NCI-H460 (cell line): ENCODE measurements around the gene UROC1. TPM values are rescaled to one million over a fixed set of nuclear protein-coding genes. Genes with fewer than 3 reads are reported as not detected.

ENCODE experiments used
- DNase-seq: peaks from one replicate; pipeline ENCODE4 v3.0.0-alpha.2; 2016; ENCODE audit warnings: low read depth; ENCODE audit errors: extremely low read depth
- total RNA-seq: library from RNA; depleted of rRNA; stranded (reverse); fragments of >200 nt; shearing (Covaris generic); gene quantifications from 2 replicates; pipeline ENCODE4 v1.2.3, GENCODE V29; 2014

The UROC1 gene
- total RNA-seq, 1 experiment from 2014 or later: not detected

DNA sequence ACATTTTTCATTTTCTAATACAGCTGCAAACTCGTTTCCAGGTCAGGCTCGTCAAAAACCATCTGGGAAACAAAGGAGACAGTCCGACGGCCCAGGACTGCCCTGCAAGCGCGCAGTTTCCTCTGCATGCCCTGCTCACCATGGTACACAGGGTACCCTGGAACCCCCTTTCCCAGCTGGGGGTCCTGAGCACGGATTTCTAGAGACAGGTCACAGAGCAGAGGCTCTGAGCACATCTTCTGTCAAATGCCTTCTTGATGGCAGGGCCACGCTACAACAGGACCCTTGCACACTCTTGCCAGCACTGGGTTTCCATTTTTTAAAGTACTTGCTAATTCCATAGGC lies 50.0 kb downstream of the UROC1 start:
- no peak for DNase-seq

DNA sequence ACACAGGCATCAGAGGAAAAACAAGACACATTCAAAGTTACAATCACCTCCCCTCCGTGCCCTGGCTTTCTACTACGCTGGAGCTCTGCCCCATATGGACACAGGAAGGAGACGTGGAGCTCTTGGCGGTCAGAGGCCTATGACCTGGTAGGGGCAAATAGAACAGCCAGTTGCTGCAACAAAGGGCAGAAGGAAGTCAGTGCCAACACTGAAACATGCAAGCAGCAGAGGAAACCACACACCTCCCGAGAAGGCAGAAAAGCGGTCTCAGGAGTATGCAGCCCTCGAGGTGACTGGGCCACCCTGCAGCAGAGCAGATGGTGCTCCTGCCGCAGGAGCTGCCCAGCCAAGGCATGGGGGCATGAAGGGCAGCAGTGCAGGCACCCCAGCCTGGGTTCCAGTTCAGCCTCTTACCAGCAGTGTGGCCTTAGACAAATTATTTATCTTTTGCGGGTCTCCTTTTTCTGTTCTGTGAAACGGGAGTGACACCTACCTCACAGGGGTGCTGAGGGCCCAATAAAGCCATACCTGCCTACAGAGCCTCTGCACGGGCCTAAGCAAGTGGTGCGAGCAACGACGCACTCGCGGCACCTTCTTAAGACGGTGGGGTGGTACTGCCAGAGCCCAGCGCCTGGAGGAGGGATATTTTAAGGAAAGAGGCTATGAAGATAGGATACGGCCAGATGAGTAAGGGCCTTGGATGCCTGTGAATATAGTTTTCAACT lies 50.5 kb downstream of the UROC1 start:
- no peak for DNase-seq

DNA sequence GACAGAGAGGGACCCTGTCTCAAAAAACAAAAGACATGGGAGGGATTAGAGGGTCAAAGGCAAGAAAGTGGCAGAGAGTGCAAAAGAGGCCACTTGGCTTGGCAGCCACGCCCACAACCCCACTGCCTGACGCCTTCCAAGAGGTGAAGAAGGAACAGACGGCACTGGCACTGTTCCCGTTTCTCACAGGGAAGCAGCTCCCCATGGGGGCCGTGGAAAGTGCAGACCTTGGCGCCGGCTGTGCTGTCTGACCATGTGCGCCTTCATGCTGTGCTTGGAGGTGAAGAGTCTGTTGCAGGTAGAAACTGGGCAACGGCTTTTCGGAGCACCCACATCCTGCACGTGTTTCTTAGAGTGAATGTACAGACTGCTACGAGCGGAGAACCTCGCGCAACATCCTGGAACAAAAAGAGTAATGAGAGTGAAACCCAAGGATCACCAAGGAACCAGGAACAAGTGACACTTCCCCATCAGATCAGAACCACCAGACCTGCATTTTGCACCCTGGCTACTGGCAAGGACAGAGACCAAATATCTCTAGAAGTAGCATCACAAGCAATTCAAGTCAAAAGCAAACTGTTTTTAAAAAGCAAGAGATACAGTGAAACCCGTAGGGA lies 51.5 kb downstream of the UROC1 start:
- DNase-seq: no peak

DNA sequence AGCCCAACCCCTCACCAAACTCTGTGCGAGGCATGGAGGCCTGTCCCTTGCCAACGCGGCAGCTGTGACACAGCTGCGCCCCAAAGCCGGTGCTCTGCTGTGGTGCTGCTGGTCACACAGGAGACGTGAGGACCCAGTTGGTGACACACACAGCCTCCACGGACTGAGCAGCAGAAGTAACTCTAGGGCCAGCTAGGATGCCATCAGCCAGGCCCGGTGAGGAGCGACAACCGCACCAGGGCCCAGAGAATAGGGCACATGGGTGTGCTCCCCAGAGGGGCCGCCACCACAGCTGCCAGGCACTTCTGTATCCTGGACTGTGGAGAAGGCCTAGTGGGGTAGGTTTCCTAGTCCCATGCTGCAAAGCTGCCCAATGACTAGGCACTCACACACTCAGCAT lies 52.6 kb downstream of the UROC1 start:
- DNase-seq: no peak

DNA sequence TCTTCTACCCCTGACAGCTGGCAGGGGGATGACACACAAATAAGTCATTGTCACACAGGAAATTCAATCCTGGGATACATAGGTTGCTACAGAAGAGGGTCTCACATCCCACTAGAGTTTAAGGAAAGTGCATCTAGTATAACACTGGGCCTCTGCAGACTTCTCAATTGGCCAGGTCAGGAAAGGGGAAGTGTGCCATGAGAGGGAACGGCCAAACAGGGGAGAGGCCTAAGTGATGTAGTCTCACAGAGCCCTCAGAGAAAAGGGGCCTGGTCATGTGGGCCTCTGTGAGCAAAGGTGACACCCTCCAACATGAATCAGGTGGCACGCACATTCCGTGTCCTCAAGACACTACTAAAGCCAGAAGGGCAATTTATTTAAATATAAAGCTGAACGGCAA lies 53.1 kb downstream of the UROC1 start:
- DNase-seq: no peak

DNA sequence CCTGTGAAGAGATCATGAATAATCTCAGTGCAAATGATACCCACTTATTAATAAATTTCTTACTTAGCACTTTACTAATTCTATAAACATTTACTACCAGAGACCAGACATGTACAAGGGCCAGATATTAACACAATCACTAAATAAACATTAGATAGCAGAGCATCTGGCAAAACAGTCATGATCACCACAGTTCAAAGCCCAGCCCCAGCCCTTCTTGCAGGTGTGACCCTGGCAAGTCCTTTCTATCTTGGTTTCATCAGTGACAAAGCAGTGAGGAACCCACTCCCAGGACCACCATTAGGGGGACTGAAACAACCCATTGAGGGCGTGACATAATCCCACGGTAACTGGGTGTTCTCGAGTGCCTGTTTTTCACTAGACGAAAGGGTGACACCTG lies 53.5 kb downstream of the UROC1 start:
- DNase-seq: no peak

DNA sequence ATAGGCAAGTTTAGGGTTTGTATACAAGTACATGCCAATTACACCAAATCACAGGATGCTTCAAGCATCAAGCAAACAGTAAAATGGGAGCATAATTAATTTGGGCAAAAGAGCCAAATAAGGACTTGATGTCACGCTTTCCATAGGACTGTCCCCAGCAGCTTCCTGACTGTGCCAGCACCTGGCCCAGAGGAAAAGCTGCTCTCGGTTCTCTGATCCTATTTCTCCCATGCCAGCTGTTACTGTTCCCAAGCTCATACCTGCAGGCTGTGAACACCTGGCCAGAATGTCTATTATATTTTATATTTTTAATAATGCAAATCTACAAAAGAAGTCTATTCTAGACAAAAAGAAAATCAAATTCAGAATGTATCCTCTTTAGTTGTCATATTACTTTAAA lies 54.1 kb downstream of the UROC1 start:
- DNase-seq: no peak

DNA sequence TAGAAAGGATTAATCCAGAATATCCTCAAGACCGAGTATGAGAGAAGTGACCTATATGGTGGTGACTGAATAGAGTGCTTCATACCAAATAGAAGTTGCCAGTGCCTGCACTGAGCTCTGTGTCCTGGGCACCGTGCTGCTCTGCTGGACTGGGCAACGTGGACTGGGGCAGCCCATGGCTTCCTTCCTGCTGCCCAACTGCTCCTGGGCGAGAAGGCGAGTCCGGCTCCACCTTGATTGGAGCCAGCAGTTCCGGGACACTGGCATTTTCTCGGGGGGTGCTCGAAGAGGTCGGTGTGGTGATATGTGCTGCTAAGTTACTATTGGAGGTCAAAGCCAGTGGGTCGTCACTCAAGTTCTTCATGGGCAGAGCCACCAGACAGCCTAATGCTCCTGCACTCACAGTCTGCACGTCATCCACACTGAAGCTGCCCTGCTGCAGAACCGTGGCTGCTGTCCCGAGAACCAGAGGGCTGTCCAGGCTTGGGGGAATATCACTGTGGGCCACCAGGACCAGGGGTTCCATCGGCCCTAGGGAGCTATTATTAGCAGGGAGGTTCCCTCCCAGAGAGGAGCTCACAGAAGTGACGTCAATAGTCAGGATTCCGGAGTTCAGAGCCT lies 56.0 kb downstream of the UROC1 start:
- DNase-seq: no peak

DNA sequence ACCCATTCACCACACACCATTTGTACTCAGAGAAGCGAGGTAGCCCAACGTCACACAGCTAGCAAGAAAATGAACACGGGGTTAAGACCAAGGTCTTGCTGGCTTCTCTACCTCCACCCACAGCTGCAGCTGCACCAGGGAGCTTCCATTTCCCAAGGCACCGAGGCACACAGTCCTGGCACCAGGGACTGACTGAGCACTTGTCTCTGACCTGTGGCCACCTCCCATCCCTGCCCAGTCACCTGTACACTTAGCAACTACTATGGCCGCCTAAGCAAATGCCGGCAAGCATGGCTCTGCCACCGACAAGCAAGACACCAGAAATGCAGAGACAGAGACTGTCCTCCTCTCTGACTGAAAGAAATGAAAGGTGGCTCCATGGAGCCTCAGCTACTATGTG lies 57.2 kb downstream of the UROC1 start:
- DNase-seq: no peak

DNA sequence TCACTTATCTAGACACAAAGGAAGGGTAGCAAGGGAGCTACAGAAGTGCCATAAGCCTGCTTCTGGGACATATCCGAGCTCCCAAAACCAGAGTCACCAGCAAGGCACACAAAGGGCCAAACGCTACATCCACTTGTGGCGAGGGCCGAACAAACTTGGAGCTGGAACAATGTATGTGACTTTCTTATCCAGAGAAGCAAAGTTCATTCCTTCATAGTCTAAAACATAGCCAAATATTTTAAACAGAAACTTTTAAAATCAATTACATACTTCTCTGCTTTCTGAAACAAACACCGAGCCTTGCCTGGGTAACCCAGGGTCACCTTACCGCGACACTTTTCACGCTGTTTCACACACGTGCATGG lies 57.8 kb downstream of the UROC1 start:
- DNase-seq: no peak

DNA sequence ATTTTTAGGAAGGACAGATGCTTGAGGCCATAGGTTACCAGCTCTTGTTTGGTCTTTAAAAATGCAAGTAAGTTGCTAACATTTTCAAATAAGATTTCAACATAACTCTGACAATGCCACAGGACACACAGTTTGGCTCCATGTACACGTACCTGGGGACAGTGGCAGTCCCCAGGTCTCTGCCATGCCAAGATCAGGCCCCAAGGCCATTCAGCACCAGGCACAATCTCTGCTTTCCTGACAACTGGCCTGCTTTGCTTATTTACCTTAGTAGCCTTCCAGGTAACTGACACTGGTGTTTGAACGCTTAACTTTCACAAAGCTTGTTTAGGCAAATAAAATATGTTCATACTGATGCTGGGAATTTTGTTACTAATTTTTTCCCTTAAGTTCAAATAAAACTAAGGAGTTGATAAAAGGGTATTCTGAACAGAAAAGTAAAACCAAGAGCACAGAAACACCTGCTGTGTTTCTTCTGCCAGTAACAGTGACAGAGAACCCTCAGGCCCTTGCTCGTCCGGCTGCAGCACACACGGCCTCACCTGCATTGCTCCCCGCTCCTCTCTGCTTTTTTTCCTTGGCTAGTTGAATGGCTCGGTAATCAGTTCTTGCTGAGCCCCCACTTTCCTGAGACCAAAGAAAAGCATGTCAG lies 58.3 kb downstream of the UROC1 start:
- DNase-seq: no peak

DNA sequence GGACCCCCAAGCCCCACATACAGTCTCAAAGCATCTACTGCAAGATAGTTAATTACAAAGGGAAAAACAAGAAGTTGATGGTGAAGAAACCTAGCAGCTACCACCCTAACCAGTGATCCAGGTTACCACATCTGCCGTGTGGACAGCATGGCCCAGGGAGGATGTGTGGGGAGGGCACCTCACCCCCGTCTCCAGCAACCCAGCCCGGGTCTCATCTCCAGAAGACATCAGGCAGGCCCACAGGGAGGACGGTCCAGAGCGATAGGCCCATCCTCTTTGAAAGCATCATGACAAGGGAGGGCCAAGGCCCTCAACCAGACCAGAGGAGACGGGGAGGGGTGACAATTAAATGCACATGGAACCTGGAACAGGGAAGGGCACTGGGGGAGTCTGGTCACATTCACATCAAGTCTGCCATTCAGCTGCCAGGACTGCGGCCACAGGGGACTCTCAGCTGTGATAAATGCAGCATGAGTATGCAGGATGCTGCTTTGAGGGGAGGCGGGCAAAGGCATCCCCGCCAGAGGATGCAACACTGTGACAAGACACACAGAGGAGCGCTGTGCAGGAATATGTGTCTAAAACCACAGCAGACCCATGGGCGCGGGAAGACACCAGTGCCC lies 60.7 kb downstream of the UROC1 start:
- DNase-seq: no peak

DNA sequence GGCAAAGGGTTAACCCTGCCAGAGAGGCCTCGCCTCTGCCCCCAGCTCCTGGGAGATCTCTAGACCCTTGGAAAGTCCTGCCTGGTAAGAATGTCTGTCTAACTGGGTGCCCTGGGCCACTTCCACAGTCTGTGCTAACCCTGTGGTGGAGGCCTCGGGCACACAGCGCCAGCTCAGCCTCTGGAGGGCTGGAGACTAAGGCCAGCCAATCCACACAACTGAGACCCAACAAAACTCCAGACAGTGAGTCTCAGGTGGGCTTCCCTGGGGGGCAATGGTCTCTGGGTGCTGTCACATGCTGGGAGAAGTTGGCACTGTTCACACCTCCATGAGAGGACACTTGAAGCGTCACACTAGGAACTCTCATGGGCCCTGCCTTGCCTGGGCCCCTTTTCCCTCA lies 61.4 kb downstream of the UROC1 start:
- no peak for DNase-seq

DNA sequence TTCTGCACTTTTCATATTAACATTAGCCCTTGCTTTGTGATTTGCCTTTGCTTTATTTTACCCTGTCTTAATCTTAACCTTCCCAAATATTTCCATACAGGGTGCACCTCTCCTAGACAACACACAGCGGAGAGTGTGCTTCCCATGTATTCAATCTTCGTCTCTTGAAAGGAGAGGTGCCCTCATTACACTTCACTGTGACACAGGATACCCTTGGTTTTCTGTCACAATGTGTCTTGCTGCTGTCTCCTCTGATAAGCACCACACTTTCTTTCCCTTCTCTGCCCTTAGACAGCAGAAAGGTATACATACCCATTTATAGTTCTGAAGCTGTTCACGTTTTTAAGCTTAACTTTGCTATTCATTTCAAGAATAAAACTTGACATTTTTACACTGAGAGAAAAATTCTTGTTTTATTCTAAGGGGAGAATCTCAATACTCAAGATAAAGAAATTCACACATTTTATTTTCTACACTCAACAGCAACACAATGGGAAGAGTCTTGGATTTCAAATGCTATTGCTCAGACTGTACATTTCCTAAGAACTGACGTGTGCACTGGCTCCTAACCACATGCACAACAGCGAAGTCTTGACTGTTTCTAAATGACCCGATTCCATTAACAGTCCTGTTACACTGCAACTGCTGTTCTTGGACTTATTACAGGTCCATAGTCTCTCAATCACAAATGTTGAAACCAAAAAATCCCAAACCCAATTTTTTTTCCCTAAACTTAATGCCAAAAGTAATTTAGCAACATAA lies 63.0 kb downstream of the UROC1 start:
- no peak for DNase-seq

DNA sequence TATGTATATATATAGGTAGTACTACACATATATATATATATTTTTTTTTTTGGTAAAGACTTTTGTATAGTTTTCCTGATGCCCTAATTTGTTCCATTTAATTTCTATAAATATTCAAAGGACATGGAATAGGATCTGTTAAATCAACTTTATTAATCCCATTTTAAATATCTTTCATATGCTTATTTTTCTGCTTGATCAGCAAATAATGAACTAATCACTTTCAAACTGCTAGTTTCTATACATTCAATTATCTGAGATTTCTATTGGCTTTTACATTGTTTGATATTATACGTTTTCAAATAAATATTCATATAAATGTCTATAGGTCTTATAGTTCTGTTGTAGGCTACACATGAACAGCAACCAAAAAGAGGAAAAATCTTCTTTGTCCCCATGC lies 63.5 kb downstream of the UROC1 start:
- no peak for DNase-seq

DNA sequence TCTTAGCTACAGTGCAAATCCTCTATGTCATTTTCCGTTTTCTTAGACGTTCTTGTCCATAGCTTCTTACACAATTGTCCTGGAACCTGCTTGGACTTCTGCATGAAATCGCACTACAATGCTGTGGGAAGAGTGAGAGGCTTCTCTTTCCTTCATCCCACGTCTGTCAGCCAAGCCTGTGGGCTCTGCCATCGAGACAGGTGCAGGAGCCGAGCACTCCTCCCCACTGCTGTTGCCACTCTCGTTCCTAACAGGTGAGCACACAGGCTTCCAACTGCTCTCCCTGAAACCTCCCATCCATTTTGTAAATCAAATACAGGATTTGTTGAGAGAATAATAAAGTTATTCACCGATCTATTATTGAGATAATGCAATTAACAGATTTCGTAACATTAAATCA lies 65.4 kb downstream of the UROC1 start:
- DNase-seq: no peak

DNA sequence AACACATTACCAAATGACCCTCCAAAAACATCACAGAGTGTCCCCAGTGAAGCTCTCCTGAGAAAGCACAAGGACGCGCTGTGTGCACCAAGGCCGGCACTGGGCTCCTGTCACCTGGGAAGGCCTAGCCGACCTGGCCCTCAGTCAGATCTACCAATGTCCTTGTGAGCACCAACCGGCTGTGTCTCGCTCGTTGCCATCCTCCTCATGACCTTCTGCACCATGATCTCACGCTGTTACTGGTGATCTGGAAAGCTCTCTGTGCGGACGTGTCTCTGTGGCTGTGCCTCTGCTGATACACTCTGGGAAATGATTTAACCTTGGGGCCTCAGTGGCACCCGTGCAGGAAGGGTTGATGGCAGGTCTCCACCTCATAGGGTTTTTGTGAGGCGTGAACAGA lies 66.1 kb downstream of the UROC1 start:
- DNase-seq: no peak

DNA sequence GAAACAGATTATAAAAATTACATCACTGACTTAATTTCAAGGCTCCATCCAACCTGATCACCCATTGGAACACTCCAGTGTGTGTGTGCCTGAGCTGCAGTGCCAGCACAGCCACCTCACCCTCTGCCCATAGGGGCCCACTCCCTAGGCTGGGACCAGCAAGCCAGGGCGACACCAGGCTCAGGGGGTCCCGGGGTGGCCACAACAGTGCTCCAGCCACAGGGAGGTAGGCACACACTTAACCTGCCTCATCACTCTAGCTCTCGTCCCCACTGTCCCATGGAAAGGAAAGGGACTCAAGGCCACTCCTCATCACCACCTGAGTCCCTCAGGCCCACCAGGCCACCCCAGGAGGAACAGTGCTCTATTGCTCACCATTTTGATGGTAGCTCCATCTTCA lies 66.8 kb downstream of the UROC1 start:
- no peak for DNase-seq

DNA sequence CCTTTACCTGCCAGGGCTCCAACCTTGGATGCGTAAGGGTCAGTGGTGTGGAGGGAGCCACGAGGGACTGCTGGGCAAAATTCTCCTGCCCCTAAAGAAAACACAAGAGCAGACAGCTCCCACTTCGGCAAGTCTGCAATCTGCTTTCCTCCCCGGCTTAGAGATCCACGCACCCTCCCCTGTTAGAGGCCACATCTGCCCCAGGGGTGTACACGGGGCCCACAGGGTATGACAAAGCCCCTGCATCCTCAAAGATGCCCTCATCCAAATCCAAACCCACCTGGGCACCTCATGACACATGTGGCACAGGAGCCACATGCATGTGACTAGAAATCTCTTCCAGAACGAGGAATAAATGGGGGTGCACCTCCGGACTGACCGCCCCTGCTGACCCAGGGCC lies 67.4 kb downstream of the UROC1 start:
- no peak for DNase-seq

DNA sequence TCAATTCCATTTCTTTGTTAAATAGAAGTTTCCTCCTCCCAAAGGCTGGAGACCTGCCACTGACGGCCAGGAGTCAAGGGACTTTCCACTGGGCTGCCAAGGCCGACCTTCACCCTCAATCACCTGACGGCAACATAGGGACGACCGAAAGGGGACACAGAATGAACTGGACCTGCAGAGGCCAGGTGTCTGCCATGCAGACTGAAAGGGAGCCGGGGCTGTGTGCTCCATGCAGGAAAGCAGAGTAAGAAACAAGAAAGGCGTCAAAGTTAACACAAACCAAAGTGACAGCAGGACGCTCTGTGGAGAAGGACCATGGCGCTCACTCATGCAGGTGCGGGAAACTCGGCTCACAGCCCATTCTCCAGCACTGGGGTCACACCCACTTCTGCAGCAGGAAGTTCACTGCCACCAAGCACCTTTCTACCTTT lies 67.9 kb downstream of the UROC1 start:
- no peak for DNase-seq

DNA sequence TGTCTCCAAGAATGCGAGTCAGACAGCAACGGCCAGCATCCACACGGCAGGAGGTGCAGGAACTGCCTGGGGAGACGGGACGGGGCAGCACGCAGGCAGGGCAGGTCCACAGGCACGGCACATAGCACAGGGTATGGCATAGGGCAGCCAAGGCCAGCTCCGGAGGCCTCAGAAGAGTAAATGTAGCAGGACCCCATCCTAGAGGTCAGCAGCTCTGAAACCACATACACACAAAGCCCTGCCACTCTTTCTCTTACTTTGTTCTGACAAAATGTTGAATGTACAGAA lies 68.7 kb downstream of the UROC1 start:
- no peak for DNase-seq
